NCI-H69 (cell line): Measurements from ENCODE around the gene ZSWIM5.
"Not testable (repeated sequence)": the region's sequence is repeated elsewhere in the genome, so short reads cannot be mapped to it uniquely, and the experiment has no call there.

Experiments
- DNase-seq: peaks from one replicate; lab custom pipeline; 2025; lab: John Stamatoyannopoulos, UW

ZSWIM5 gene

GRCh38 chr1:45093334-45093733 lies 113.1 kb downstream of the ZSWIM5 start:
- no peak for DNase-seq

DNA sequence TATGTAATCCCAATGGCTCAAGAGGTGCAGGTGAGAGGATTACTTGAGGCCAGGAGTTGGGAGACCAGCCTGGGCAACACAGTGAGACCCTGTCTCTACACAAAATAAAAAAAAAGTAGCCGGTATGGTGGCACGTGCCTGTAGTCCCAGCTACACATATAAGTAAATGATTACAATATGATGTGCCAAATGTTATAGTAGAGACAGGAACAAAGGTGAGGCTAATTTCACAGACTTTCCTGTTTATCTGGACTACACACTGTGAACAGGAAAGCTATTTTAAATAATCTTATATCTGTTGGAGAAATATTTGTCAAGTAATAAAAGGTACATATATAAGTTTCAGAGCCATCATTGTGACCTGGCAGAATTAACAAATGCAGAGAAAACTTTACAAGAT lies 116.7 kb downstream of the ZSWIM5 start:
- no peak for DNase-seq

- DNase-seq, result no peak
These were observed 121.8 kb downstream of the ZSWIM5 start for GRCh38 chr1:45084562-45084961.

- no peak for DNase-seq
These were observed 126.9 kb downstream of the ZSWIM5 start for GRCh38 chr1:45079533-45079932.

DNA sequence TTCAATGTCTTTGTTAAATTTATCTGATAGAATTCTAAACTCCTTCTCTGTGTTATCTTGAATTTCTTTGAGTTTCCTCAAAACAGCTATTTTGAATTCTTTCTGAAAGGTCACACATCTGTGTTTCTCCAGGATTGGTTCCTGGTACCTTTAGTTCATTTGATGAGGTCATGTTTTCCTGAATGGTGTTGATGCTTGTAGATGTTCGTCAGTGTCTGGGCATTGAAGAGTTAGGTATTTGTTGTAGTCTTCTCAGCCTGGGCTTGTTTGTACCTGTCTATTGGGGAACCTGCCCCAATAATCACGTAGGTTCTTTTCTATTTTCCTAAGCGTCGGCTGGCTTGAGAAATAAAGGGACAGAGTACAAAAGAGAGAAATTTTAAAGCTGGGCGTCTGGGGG lies 129.4 kb downstream of the ZSWIM5 start:
- DNase-seq, result not testable (repeated sequence)

GRCh38 chr1:45071567-45071966 lies 134.8 kb downstream of the ZSWIM5 start:
- no peak for DNase-seq

DNA sequence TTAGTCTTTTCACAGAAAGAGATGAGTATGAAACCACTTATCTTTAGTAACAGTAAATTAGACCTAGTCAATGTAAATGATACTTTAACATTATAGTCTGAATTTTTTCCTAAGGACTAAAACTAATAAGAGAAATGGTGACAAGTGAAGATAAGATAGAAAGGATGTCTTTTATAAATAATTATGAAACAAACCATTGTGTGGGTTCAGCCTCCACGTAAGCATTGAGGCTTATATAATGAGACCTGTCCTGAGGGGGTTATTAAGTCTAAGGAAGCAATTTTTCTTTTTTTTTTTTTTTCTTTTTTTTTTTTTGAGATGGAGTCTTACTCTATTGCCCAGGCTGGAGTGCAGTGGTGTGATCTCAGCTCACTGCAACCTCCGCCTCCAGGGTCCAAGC lies 138.6 kb downstream of the ZSWIM5 start:
- no peak for DNase-seq

DNA sequence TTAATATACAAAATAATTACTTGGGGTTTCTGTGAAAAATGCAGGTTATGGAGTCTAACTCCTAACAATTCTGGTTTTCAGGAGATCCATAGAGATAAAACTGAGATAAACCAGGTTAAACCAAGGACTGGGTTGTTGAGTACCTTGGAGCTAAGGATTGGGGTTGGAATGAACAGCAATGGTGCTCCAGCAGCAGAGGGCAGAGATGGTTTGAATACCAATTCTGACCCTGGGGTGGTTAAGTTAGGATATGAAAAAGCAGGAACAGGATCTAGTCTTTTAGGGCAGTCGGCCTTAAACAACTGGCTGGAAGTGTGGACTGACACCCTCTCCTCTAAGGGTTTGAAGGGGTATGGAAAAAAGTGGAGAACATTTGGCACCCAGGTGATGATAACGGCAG lies 141.3 kb downstream of the ZSWIM5 start:
- DNase-seq, result no peak

DNA sequence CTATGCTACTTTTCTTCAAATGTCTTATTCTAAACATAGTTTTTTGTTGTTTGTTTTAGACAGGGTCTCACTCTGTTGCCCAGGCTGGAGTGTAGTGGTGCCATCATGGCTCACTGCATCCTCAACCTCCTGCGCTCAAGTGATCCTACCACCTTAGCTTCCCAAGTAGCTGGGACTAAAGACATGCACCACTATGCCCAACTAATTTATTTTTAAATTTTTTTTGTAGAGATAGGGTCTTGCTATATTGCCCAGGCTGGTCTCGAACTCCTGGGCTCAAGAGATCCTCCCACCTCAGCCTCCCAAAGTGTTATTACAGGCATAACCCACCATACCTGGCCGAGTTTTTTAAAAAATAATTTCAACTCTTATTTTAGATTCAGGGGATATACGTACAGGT lies 143.9 kb downstream of the ZSWIM5 start:
- not testable (repeated sequence) for DNase-seq

- no peak for DNase-seq
These were observed 146.6 kb downstream of the ZSWIM5 start for GRCh38 chr1:45059829-45060228.

- DNase-seq, result no peak
These were observed 148.9 kb downstream of the ZSWIM5 start for GRCh38 chr1:45057542-45057941.

DNA sequence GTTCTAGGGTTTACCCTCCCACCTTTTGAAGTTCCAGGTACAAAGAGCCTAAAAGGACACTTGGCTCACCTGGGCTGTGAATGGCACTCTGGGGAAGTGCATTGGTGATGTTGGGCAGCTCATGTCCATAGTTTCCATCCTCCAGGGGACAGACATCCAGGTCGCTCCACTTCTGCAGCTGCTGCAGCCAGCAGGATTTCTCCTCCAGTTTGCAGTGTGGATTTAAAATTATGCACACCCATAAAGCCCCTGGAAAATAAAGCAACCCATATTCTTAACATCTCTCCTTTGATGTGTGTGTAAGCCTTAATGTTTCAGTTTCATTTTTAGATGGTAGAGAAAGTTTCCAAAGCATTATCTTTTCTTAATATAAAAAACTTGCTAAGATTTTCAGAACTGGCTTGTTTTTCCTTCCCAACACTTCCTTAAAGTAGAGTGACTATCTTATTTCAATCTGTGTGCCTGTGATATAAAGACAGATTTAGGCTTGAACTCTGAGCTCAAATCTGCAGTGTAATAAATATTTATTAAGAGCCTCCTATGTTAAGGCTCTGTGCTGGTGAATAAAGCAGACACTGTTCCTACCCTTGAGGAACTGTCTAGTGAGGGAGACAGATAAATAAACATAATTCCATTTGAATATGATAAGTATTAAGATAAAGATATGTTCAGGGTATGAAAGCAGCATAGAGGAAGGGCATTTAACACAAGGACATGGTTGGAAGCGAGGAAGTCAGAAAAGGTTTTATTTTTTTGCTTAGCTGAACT lies 155.2 kb downstream of the ZSWIM5 start:
- no peak for DNase-seq

DNA sequence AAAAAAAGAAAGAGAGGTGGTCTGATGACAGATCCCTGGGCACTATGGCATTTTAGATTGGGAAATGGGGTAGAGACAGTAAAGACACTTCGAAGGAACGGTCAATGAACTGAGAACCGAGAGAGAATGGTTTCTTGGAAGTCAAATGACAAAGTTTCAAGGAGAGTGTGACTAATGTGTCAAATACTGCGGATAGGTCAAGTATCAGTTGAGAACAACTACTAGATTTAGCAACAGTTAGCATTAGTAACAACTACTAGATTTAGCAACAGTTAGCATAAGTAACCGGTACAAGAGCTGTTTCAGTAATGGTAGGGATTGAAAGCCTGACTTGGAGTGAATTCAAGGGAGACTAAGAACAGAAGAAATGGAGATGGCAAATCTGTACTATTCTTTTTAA lies 159.4 kb downstream of the ZSWIM5 start:
- DNase-seq, result no peak

DNA sequence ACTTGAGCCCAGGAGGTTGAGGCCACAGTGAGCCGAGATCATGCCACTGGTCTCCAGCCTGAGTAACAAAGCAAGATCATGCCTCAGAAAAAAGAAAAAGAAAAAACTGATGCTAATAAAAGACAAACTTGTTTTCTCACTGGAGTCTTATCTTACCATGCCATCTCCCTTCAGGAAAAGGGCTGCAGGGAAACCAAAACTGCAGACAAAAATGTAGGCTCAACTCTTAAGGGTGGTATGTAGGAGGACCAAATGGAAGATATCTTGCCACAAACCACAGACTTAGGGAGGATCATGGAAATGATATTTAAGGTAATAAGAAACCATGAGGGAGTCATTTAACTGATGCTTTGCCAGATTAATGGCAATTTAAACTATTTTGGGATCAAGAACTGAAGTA lies 161.5 kb downstream of the ZSWIM5 start:
- no peak for DNase-seq

DNA sequence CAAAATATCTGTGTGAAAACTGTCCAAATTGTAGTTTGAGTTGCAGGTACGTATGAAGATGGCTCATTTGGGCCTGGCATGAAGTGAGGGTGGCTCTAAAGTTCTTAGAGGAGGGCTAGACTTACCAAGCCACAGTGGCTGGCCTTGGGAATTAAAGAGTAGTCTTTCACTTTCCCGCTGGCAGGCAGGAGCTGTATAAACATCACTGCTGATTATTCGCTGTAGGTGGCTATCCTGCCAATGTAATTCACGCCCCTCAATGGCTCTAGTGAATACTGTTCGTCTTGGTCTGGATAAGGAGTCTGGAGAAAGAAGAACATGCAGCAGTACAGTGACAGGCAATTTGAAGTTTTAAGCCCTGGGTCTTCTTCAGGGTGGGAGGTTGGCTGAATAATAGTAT lies 163.3 kb downstream of the ZSWIM5 start:
- DNase-seq, result no peak

- no peak for DNase-seq
These were observed 166.1 kb downstream of the ZSWIM5 start for GRCh38 chr1:45040297-45040696.

GRCh38 chr1:45038661-45039364 lies 167.6 kb downstream of the ZSWIM5 start:
- no peak for DNase-seq

DNA sequence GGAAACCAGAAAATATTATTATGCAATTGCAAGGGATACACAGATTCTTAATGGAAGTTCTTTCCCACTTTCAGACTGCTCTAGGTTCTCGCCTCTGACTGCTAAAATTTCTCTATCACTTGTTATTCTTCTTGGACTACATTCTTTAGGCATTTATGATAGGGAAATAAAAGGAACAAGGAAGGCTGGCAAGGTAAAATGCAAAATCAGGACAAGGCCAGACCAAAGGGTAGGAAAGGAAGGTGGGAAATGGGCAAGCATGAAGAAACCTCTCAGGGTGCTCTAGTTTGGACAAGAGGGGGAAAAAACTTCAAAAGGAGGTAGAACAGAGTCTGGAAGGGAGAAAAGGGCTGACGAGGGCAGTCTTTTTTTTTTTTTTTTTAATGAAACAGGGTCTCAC lies 168.2 kb downstream of the ZSWIM5 start:
- no peak for DNase-seq

- no peak for DNase-seq
These were observed 168.9 kb downstream of the ZSWIM5 start for GRCh38 chr1:45037456-45037855.

DNA sequence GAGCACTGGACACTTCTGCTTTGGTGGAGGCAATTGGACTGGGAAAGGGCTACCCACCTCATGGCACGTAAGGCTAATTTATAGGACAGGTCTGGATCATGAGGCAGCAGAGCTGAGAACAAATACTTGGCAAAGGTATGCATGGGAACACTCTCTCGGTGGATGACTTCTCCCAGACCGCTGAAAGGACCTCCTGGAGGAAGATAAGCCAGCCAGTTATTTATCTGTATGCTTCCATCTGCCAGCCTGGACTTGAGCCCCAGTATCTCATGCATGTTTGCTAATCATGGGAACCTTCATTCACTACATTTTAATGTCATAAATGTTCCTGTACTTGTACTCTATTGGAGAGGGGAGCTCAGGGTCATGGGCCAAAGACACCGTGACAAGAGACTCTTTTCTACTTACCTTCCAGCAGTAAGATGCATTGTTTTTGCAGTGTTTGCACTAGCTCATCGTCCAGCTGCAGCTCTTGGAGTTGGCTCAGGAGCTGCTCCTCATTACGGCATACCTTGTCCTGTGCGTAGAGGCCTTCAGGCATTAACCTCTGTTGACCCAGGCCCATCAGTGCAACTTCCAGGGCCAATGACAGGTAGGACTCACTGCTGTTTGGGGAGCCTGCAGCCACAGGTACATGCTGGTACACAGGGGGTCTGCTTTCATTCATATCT lies 170.6 kb downstream of the ZSWIM5 start:
- DNase-seq, result no peak

GRCh38 chr1:45033356-45033755 lies 173.0 kb downstream of the ZSWIM5 start:
- no peak for DNase-seq

DNA sequence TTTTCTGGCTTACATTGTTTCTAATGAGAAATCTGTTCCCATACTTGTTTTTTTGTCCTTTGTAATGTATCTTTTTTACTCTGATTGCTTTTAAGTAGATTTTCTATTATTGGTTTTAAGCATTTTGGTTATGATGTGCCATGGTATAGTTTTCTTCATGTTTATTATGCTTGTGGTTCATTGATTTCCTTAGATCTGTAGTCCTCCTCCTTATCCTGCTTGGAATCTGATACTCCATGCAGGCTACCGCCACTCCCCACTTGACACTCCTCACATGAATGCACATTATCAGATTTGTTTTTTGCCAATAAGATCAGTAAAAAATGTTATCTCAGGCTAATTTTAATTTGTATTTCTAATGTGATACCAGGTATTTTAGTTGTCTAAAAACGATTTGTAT lies 173.6 kb downstream of the ZSWIM5 start:
- DNase-seq, result no peak

- DNase-seq, result no peak
These were observed 180.0 kb downstream of the ZSWIM5 start for GRCh38 chr1:45026446-45026845.
